Glutamatergic neuron (in vitro differentiated cells): ENCODE measurements around the gene METAP1. TPM values are rescaled to one million over a fixed set of nuclear protein-coding genes. Genes with fewer than 3 reads are reported as not detected.
"Not testable (repeated sequence)": the region's sequence is repeated elsewhere in the genome, so short reads cannot be mapped to it uniquely, and the experiment has no call there.

Source experiments
- DNase-seq: peaks from one replicate; pipeline ENCODE4 v3.0.0; 2022
- H3K27ac Mint-ChIP-seq: one replicate; pipeline ENCODE4 v1.8.0; 2020; ENCODE audit warnings: mild to moderate bottlenecking, mixed read lengths, inconsistent platforms; ENCODE audit not compliant: unreplicated experiment
- H3K27me3 Mint-ChIP-seq: one replicate; pipeline ENCODE4 v1.8.0; 2020; ENCODE audit warnings: mild to moderate bottlenecking, moderate library complexity, mixed read lengths, inconsistent platforms; ENCODE audit not compliant: unreplicated experiment
- H3K36me3 Mint-ChIP-seq: one replicate; pipeline ENCODE4 v1.8.0; 2020; ENCODE audit warnings: mild to moderate bottlenecking, mixed read lengths, inconsistent platforms; ENCODE audit not compliant: unreplicated experiment
- H3K4me1 Mint-ChIP-seq: one replicate; pipeline ENCODE4 v1.8.0; 2020; ENCODE audit warnings: mild to moderate bottlenecking, low read depth, mixed read lengths, inconsistent platforms; ENCODE audit not compliant: unreplicated experiment
- H3K4me3 Mint-ChIP-seq: one replicate; pipeline ENCODE4 v1.8.0; 2020; ENCODE audit warnings: mild to moderate bottlenecking, mixed read lengths, inconsistent platforms; ENCODE audit not compliant: unreplicated experiment
- H3K9me3 Mint-ChIP-seq: one replicate; pipeline ENCODE4 v1.8.0; 2020; ENCODE audit warnings: mild to moderate bottlenecking, moderate library complexity, mixed read lengths, inconsistent platforms; ENCODE audit not compliant: unreplicated experiment
- CTCF ChIP-seq: fragments of 200-600 bp; sonication (generic); IDR thresholded peaks from one replicate; pipeline ENCODE4 v1.5.0; 2021; ENCODE audit not compliant: partially characterized antibody, unreplicated experiment
- total RNA-seq: library from RNA; stranded (reverse); fragmentation: NEBNext Ultra II Directional; extraction: Animal tissue kit (Norgen Biotek cat#: 25700); gene quantifications from one replicate; pipeline ENCODE4 v1.2.1, GENCODE V29; 2021; ENCODE audit not compliant: unreplicated experiment

The METAP1 gene
- total RNA-seq, 1 donor from 2014 or later = 26.2 TPM

GRCh38 chr4:99013884-99014523 is 18.5 kb downstream of the METAP1 start:
- H3K27me3 Mint-ChIP-seq = peaks cover 2% of the 10 kb centered on the region
- H3K9me3 Mint-ChIP-seq = no peaks in the 10 kb centered on the region
- peaks cover 9% of the 10 kb centered on the region for H3K36me3 Mint-ChIP-seq
- no peak overlapping the region for H3K4me3 Mint-ChIP-seq
- TF ChIP-seq CTCF = no peak
- no peak for DNase-seq
- peaks cover 4% of the 10 kb centered on the region for H3K4me1 Mint-ChIP-seq
- H3K27ac Mint-ChIP-seq = no peak overlapping the region

GRCh38 chr4:99021386-99021785 is 25.9 kb downstream of the METAP1 start:
- no peak overlapping the region for H3K27ac Mint-ChIP-seq

GRCh38 chr4:99022566-99022965 is 27.0 kb downstream of the METAP1 start:
- Mint-ChIP-seq H3K27ac (no peak overlapping the region), H3K27me3 (peaks cover 4% of the 10 kb centered on the region), H3K4me3 (no peak overlapping the region), H3K4me1 (peaks cover 24% of the 10 kb centered on the region), H3K36me3 (peaks cover 19% of the 10 kb centered on the region), H3K9me3 (peaks cover 7% of the 10 kb centered on the region)
- TF ChIP-seq CTCF = no peak
- no peak for DNase-seq

More at GRCh38 chr4:99021386-99021785, 25.9 kb downstream of the METAP1 start:
- no peak for TF ChIP-seq CTCF
- DNase-seq = no peak
- H3K9me3 Mint-ChIP-seq = peaks cover 7% of the 10 kb centered on the region
- peaks cover 19% of the 10 kb centered on the region for H3K36me3 Mint-ChIP-seq
- peaks cover 20% of the 10 kb centered on the region for H3K4me1 Mint-ChIP-seq
- H3K4me3 Mint-ChIP-seq = no peak overlapping the region
- H3K27me3 Mint-ChIP-seq = peaks cover 4% of the 10 kb centered on the region

- H3K9me3 Mint-ChIP-seq, H3K27me3 Mint-ChIP-seq, DNase-seq: not testable (repeated sequence)
- H3K27ac Mint-ChIP-seq = peak overlapping the region; percentile 92
- H3K36me3 Mint-ChIP-seq = peaks cover 19% of the 10 kb centered on the region
- H3K4me1 Mint-ChIP-seq = peaks cover 28% of the 10 kb centered on the region
- peak overlapping the region; percentile 70 for H3K4me3 Mint-ChIP-seq
These were observed 28.3 kb downstream of the METAP1 start for GRCh38 chr4:99023800-99024251.

- peaks cover 28% of the 10 kb centered on the region for H3K4me1 Mint-ChIP-seq
- H3K4me3 Mint-ChIP-seq = peak overlapping the region; percentile 70
- DNase-seq = peak; percentile 50
- peak overlapping the region; percentile 92 for H3K27ac Mint-ChIP-seq
- peaks cover 15% of the 10 kb centered on the region for H3K36me3 Mint-ChIP-seq
- H3K27me3 Mint-ChIP-seq = peaks cover 2% of the 10 kb centered on the region
- peaks cover 7% of the 10 kb centered on the region for H3K9me3 Mint-ChIP-seq
- TF ChIP-seq CTCF = no peak
These were observed 29.2 kb downstream of the METAP1 start for GRCh38 chr4:99024481-99025275.
